ENCODE data around the gene SLC39A7. TPM values are rescaled to one million over a fixed set of nuclear protein-coding genes. Genes with fewer than 3 reads are reported as not detected.

Gene SLC39A7
- total RNA-seq, 1 donor from 2014 or later, result 225 TPM

DNA sequence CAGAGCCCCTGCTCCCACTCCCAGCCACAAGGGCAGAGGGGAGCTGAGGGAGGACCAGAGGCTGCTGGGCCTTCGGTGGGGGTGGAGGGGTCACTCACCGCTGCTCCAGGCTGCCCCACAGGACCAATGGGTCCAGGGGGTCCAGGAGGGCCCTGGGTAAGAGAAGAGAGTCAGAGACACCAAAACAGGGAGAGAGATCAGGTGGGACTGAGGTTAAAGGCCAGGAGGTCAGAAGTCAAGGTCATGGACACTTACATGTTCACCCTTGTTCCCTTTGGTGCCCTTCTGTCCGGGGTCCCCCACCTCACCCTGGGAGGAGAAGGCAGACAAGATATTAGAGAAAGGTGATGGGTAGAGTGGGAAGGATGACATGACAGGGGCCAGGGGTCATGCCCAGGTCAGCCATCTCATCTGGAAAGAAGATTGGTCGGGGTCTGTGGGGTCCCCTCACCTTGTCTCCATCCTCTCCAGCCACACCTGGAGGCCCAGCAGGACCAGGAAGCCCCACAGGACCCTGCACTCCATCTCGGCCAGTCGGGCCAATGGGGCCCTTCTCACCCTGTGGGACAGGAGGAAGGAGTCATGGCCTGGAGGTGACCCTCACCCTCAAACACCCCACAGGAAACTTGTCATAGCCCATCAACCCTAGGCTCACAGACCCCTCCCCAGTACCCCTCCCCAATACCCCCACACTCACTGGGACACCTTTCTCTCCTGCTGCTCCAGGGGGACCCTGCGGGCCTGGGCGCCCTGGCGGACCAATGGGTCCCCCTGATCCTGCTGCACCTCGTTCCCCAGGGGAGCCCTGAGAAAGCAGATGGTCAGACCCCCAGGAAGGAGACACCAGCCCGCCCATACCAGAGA lies 29.4 kb upstream of the SLC39A7 start:
- Mint-ChIP-seq H3K9me3 (ENCODE audit: low read depth) (no peaks in the 10 kb centered on the region), H3K27ac (ENCODE audit: unreplicated experiment) (no peak overlapping the region), H3K4me3 (ENCODE audit: unreplicated experiment) (no peak overlapping the region), H3K4me1 (ENCODE audit: low read depth) (no peaks in the 10 kb centered on the region), H3K27me3 (ENCODE audit: low read depth) (no peaks in the 10 kb centered on the region), H3K36me3 (ENCODE audit: low read depth) (no peaks in the 10 kb centered on the region)
- DNase-seq (ENCODE audit: low spot score), result peak; percentile 55
- TF ChIP-seq, protein P1, sequence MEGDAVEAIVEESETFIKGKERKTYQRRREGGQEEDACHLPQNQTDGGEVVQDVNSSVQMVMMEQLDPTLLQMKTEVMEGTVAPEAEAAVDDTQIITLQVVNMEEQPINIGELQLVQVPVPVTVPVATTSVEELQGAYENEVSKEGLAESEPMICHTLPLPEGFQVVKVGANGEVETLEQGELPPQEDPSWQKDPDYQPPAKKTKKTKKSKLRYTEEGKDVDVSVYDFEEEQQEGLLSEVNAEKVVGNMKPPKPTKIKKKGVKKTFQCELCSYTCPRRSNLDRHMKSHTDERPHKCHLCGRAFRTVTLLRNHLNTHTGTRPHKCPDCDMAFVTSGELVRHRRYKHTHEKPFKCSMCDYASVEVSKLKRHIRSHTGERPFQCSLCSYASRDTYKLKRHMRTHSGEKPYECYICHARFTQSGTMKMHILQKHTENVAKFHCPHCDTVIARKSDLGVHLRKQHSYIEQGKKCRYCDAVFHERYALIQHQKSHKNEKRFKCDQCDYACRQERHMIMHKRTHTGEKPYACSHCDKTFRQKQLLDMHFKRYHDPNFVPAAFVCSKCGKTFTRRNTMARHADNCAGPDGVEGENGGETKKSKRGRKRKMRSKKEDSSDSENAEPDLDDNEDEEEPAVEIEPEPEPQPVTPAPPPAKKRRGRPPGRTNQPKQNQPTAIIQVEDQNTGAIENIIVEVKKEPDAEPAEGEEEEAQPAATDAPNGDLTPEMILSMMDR (IDR thresholded peaks at IDR 0.05), result no peak

DNA sequence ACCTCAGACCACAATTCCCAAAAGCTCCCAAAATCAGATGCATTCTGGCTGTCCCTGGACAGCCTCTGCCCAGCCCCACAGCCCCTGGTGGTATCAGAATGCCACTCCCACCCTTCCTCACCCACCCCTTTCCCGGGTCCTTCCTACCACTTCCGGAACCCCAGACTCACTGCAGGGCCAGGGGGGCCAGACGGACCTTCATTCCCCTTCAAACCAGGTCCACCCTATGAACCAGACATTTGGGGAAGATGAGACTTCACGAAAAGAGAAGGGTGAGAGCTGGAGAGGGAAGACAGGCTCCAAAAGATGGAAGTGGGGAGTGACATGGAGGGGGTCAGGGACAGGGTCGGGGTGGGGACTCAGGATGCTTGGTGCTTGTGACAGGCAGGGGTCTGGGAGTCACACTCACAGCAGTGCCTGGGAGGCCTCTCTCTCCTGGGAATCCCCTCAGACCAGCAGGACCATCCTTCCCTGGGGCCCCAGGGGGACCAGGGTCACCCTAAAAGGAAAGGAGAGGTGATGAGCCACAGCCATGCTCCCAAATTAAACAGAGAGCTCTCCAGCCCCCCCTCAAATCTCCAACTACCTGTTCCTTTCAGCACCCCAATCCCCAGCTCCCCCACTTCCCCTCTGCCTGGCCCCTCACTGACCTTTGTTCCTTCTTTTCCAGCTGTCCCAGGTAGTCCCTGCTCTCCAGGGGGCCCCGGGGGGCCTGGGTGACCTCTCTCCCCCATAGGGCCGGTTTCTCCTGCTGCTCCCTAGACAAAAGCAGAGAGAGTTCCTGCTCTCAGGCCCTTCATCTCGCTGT lies 28.6 kb upstream of the SLC39A7 start:
- TF ChIP-seq, protein P1 (IDR thresholded peaks at IDR 0.05), result no peak
- DNase-seq (ENCODE audit: low spot score), result peak; percentile 51
- no peaks in the 10 kb centered on the region for H3K27me3 Mint-ChIP-seq (ENCODE audit: low read depth)
- no peaks in the 10 kb centered on the region for H3K9me3 Mint-ChIP-seq (ENCODE audit: low read depth)
- no peak overlapping the region for H3K27ac Mint-ChIP-seq (ENCODE audit: unreplicated experiment)
- no peaks in the 10 kb centered on the region for H3K36me3 Mint-ChIP-seq (ENCODE audit: low read depth)
- no peaks in the 10 kb centered on the region for H3K4me1 Mint-ChIP-seq (ENCODE audit: low read depth)
- H3K4me3 Mint-ChIP-seq (ENCODE audit: unreplicated experiment), result no peak overlapping the region

DNA sequence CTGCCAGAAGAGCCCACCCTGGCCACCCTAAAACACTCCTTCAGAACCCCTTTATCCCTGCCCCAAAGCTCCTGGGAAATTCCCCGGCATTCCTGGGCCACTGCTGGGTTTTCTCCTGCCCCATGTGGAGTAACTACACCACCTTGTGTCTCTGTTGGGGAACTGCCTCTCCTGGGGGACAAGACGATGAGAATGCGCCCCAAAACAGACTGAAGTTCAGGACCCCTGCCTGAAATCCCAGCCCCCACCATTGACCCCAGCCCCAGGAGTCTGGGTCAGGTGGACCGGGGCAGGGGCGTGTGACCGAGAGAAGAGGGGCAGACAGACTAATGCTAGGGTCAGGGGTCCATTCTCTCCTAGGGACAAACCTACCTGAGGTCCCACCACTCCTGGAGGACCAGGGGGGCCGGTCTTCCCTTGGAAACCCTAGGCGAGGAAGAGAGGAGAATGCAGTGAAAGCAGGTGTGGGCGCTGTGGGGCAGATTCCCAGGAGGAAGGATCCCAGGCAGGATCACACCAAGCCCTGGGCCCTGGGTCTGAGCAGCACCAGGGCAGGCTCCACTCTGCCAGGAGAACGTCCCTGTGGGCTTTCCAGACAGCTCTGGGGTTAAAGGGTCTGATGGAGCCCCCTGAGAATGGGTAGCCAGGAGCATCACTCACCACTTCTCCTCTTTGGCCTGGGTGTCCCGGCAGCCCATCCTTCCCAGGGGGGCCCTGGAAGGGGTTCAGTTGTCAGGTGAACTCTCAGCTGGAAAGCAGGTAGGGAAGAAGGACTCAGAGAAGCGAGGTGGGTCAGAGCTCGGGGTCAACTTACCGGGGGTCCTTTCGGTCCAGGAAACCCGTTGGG lies 27.8 kb upstream of the SLC39A7 start:
- TF ChIP-seq, protein P1 (IDR thresholded peaks at IDR 0.05), result peak; percentile 74
- H3K27me3 Mint-ChIP-seq (ENCODE audit: low read depth), result no peaks in the 10 kb centered on the region
- H3K27ac Mint-ChIP-seq (ENCODE audit: unreplicated experiment), result no peak overlapping the region
- no peaks in the 10 kb centered on the region for H3K9me3 Mint-ChIP-seq (ENCODE audit: low read depth)
- H3K36me3 Mint-ChIP-seq (ENCODE audit: low read depth), result no peaks in the 10 kb centered on the region
- peak; percentile 56 for DNase-seq (ENCODE audit: low spot score)
- H3K4me3 Mint-ChIP-seq (ENCODE audit: unreplicated experiment), result no peak overlapping the region
- H3K4me1 Mint-ChIP-seq (ENCODE audit: low read depth), result peaks cover 5% of the 10 kb centered on the region

DNA sequence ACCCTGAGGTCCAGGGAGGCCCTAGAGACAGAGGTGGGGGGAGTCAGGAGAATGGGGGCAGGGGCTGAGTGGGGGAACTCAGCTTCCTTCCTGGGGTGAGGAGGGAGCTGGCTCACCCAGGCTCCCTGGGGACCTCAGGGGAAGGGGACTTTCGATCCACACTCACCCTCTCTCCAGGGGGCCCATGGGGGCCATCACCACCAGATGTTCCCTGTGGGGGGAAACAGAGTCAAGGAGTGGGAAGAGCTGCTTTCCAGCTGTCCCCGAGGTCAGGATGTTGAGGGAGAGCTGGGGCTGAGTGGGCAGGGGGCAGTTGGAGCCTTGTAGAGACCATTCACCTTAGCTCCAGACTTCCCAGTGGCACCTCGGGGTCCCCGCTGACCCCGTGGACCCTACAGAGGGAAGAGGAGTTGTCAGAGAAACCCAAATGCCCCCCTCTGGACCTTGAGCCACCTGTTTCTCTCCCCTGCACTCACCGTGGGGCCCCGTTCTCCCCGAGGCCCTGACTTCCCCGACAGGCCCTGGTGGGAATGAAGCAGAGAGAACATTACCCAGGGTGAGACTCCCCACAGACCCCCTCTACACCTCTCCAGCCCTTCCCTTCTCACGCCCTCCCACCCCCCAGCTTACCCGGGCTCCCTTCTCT lies 27.0 kb upstream of the SLC39A7 start:
- peak; percentile 59 for DNase-seq (ENCODE audit: low spot score)
- no peak overlapping the region for H3K4me3 Mint-ChIP-seq (ENCODE audit: unreplicated experiment)
- no peak overlapping the region for H3K27ac Mint-ChIP-seq (ENCODE audit: unreplicated experiment)
- H3K36me3 Mint-ChIP-seq (ENCODE audit: low read depth), result no peaks in the 10 kb centered on the region
- no peaks in the 10 kb centered on the region for H3K9me3 Mint-ChIP-seq (ENCODE audit: low read depth)
- no peaks in the 10 kb centered on the region for H3K27me3 Mint-ChIP-seq (ENCODE audit: low read depth)
- TF ChIP-seq, protein P1 (IDR thresholded peaks at IDR 0.05), result no peak
- peaks cover 10% of the 10 kb centered on the region for H3K4me1 Mint-ChIP-seq (ENCODE audit: low read depth)

All from chondrocyte (in vitro differentiated cells).